HL-60 (cell line): ENCODE results near the gene CAMTA1.

Experiments
- DNase-seq, 2 experiments: peaks; one replicate each; pipeline ENCODE4 v3.0.0-alpha.2; 2010 to 2020; ENCODE audit warnings: low read depth in 1 of 2, low spot score in 1 of 2
- H3K27ac ChIP-seq: fragments of 250-450 bp; sonication (Bioruptor Pico); replicated peaks from 2 replicates; pipeline ENCODE4 v1.5.1; 2020; ENCODE audit warnings: mild to moderate bottlenecking, moderate library complexity
- H3K27me3 ChIP-seq: fragments of 250-450 bp; sonication (Bioruptor Pico); 2 replicates; pipeline ENCODE4 v1.5.1; 2021; ENCODE audit warnings: mild to moderate bottlenecking, moderate library complexity; ENCODE audit not compliant: insufficient read depth, poor library complexity, severe bottlenecking
- H3K4me3 ChIP-seq: replicated peaks from 2 replicates; pipeline ENCODE4 v1.5.1; 2011; ENCODE audit warnings: mild to moderate bottlenecking, control low read depth, low read length; ENCODE audit not compliant: insufficient read depth
- GABPA ChIP-seq: IDR thresholded peaks from 2 replicates; pipeline ENCODE4 v1.6.1; 2012; ENCODE audit warnings: low read depth
- POLR2AphosphoS5 ChIP-seq: IDR thresholded peaks from 2 replicates; pipeline ENCODE4 v1.6.1; 2012; ENCODE audit warnings: low read depth
- SPI1 ChIP-seq: IDR thresholded peaks from 2 replicates; pipeline ENCODE4 v1.6.1; 2012; ENCODE audit warnings: low read depth, mild to moderate bottlenecking, borderline replicate concordance
- TF ChIP-seq, protein P1 (sequence below): IDR thresholded peaks from one replicate; pipeline ENCODE4 v1.5.1; 2011; ENCODE audit warnings: low read length, control low read depth, inconsistent platforms; ENCODE audit not compliant: insufficient read depth
- TF ChIP-seq, protein P2 (sequence below): IDR thresholded peaks from 2 replicates; pipeline ENCODE4 v1.6.1; 2012; ENCODE audit warnings: low read depth; ENCODE audit not compliant: insufficient replicate concordance

The CAMTA1 gene

DNA sequence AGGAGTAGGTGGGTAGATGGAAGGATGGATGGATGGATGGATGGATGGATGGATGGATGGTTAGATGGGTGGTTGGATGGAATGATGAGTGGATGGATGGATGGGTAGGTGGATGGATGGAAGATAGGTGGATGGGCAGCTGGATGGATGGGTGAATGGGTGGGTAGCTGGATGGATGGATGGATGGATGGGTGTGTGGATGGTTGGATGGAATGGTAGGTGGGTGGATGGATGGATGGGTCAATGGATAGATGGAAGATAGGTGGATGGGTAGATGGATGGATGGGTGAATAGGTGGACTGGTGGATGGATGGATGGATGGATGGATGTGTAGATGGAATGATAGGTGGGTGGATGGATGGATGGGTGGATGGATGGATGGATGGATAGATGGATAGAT is 821.8 kb downstream of the CAMTA1 start:
- Histone ChIP-seq H3K27me3 (no peaks in the 10 kb centered on the region), H3K4me3 (no peak overlapping the region), H3K27ac (no peak overlapping the region)
- TF ChIP-seq POLR2AphosphoS5: no peak
- no peak for DNase-seq

DNA sequence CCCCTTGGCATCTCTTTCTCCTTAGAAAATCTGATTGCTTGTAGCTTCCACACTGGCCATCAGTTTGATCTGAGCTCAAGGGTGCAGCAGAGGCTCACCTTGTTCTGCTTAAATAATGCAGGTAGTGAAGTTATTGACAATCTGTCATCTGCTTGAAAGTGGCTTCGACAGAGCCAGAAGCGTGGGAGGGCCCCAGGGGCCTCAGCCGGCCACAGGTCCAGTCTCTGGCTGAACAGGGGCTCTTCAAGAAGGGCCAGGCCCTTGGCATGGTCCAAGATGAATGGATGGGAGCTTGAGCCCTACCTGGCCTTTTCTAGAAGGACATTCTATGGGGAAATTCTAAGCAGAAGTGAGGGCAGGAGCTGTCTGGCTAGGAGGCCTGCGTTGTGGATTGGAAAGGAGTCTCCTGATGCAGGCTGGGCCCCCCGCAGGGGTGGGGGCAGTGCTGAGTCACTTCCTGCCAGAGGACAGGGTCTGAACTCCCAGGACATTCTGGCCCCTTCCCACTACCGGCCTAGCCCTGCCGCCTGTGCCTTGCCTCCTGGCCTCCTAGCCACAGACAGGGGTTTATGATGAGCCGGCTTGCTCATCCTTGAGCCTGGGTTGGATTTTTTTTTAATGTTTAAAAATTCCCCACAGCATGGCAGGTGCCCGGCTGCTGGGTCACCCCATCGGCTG is 823.5 kb downstream of the CAMTA1 start:
- Histone ChIP-seq H3K27ac (no peak overlapping the region), H3K27me3 (no peaks in the 10 kb centered on the region), H3K4me3 (no peak overlapping the region)
- TF ChIP-seq, protein P1, sequence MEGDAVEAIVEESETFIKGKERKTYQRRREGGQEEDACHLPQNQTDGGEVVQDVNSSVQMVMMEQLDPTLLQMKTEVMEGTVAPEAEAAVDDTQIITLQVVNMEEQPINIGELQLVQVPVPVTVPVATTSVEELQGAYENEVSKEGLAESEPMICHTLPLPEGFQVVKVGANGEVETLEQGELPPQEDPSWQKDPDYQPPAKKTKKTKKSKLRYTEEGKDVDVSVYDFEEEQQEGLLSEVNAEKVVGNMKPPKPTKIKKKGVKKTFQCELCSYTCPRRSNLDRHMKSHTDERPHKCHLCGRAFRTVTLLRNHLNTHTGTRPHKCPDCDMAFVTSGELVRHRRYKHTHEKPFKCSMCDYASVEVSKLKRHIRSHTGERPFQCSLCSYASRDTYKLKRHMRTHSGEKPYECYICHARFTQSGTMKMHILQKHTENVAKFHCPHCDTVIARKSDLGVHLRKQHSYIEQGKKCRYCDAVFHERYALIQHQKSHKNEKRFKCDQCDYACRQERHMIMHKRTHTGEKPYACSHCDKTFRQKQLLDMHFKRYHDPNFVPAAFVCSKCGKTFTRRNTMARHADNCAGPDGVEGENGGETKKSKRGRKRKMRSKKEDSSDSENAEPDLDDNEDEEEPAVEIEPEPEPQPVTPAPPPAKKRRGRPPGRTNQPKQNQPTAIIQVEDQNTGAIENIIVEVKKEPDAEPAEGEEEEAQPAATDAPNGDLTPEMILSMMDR: no peak
- no peak for DNase-seq

DNA sequence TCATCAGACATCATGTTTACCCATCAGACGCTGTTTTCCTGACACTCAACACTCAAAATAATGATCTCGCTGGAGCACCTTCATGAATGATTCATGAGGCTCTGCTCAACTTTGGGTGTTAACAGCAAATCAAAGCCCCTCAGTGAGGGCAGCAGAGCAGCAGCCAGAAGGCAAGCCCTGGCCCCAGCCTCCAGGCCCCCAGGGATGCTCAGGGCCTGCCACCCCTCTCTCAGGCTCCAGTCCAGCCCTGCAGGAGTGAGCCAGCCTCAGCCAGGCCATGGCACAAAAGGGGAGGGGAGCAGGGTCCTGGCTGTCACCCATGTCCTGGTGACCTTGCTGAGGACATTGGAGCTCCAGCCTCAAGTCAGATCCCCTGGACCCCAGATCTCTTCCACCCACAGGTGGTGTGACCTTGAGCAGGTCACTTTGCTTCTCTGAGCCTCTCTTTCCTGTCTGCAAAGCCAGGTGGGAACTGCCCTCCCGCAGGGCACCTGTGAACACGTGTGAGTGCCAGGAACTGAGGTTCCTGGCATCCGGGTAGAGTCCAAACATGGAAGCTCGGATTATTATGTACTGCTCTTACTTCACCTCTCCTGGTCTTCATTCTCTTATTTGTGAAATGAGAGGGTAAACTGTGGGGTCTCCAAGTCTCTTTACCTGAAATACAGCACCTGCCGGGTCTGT is 824.2 kb downstream of the CAMTA1 start:
- no peak overlapping the region for H3K4me3 ChIP-seq
- H3K27ac ChIP-seq: no peak overlapping the region
- DNase-seq: no peak
- no peaks in the 10 kb centered on the region for H3K27me3 ChIP-seq
- no peak for TF ChIP-seq POLR2AphosphoS5
- TF ChIP-seq, protein P1: no peak
- TF ChIP-seq SPI1: no peak
- TF ChIP-seq, protein P2, sequence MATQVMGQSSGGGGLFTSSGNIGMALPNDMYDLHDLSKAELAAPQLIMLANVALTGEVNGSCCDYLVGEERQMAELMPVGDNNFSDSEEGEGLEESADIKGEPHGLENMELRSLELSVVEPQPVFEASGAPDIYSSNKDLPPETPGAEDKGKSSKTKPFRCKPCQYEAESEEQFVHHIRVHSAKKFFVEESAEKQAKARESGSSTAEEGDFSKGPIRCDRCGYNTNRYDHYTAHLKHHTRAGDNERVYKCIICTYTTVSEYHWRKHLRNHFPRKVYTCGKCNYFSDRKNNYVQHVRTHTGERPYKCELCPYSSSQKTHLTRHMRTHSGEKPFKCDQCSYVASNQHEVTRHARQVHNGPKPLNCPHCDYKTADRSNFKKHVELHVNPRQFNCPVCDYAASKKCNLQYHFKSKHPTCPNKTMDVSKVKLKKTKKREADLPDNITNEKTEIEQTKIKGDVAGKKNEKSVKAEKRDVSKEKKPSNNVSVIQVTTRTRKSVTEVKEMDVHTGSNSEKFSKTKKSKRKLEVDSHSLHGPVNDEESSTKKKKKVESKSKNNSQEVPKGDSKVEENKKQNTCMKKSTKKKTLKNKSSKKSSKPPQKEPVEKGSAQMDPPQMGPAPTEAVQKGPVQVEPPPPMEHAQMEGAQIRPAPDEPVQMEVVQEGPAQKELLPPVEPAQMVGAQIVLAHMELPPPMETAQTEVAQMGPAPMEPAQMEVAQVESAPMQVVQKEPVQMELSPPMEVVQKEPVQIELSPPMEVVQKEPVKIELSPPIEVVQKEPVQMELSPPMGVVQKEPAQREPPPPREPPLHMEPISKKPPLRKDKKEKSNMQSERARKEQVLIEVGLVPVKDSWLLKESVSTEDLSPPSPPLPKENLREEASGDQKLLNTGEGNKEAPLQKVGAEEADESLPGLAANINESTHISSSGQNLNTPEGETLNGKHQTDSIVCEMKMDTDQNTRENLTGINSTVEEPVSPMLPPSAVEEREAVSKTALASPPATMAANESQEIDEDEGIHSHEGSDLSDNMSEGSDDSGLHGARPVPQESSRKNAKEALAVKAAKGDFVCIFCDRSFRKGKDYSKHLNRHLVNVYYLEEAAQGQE: no peak
- TF ChIP-seq GABPA: no peak

DNA sequence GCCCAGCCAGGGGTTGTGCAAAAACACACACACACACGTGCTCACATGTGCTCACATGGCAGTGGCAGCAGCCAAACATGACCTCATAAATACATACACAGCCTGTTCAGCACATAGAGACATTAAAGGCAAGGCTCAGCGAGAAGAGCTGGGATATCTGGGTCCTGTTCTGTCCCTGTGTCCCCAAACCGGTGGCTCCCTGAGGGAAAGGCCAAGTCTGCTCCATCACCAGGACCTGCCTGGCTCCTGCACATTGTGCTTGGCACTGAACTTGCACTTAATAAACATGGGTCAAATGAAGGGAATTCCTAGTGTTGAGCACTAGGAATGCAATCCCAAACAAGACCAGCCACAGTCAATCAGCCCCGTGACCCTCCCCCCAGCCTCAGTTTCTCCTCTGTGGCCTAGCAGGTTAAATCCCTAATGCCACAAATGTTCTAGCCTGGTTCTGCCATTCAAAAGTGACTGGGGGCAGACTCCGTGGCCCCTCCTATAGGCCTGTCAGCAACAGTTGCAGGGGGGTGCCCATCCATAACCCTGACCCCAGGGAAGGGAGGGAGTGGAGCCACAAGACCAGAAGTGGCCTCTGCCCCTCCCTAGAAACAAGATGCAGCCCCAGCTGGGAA is 825.0 kb downstream of the CAMTA1 start:
- Histone ChIP-seq H3K27ac (no peak overlapping the region), H3K4me3 (no peak overlapping the region), H3K27me3 (no peaks in the 10 kb centered on the region)
- TF ChIP-seq, protein P1: no peak
- TF ChIP-seq GABPA (no peak), POLR2AphosphoS5 (no peak), SPI1 (no peak)
- TF ChIP-seq, protein P2: no peak
- DNase-seq: no peak
